ENCODE results near the gene MACROD2.

- no peak for TF ChIP-seq POLR2A (IDR thresholded peaks at IDR 0.05)
- no peak for TF ChIP-seq CTCF (IDR thresholded peaks at IDR 0.05)
These were observed 1579.9 kb downstream of the MACROD2 start for GRCh38 chr20:15575255-15575654.

Measured in body of pancreas (tissue), 4 donors.